ENCODE results near the gene SEM1.
"Not testable (repeated sequence)": the region's sequence is repeated elsewhere in the genome, so short reads cannot be mapped to it uniquely, and the experiment has no call there.

SEM1 gene

GRCh38 chr7:96699219-96699871, 10.3 kb downstream of the SEM1 start:
- DNase-seq = no peak
- H3K36me3 ChIP-seq (replicated peaks) = no peaks in the 10 kb centered on the region
- no peak for TF ChIP-seq CTCF (IDR thresholded peaks at IDR 0.05; ENCODE audit: low read depth, low read length, missing control alignments)
- H3K4me3 ChIP-seq (ENCODE audit: low read depth, low read length) = no peak overlapping the region
- no peaks in the 10 kb centered on the region for H3K27me3 ChIP-seq (replicated peaks)
- in situ Hi-C loops (cut with HindIII; ENCODE audit: low pct_ligation_motif_present, low sequenced_read_pairs) = no loop called here
- H3K27ac ChIP-seq = no peak overlapping the region

- H3K4me3 ChIP-seq (ENCODE audit: low read depth, low read length); in situ Hi-C loops (cut with HindIII; ENCODE audit: low pct_ligation_motif_present, low sequenced_read_pairs); H3K27ac ChIP-seq; H3K27me3 ChIP-seq (replicated peaks); H3K36me3 ChIP-seq (replicated peaks); DNase-seq: not testable (repeated sequence)
Observed at GRCh38 chr7:96698449-96698848, 11.2 kb downstream of the SEM1 start.

- H3K4me3 ChIP-seq (ENCODE audit: low read depth, low read length) = no peak overlapping the region
- TF ChIP-seq CTCF (IDR thresholded peaks at IDR 0.05; ENCODE audit: low read depth, low read length, missing control alignments) = no peak
- H3K27ac ChIP-seq = no peak overlapping the region
- no peaks in the 10 kb centered on the region for H3K27me3 ChIP-seq (replicated peaks)
- in situ Hi-C loops (cut with HindIII; ENCODE audit: low pct_ligation_motif_present, low sequenced_read_pairs) = no loop called here
- DNase-seq = no peak
- H3K36me3 ChIP-seq (replicated peaks) = no peaks in the 10 kb centered on the region
Observed at GRCh38 chr7:96697822-96698221, 11.8 kb downstream of the SEM1 start.

- no peak for TF ChIP-seq CTCF (IDR thresholded peaks at IDR 0.05; ENCODE audit: low read depth, low read length, missing control alignments)
- Histone ChIP-seq H3K27me3 (replicated peaks) (no peaks in the 10 kb centered on the region), H3K36me3 (replicated peaks) (no peaks in the 10 kb centered on the region), H3K4me3 (ENCODE audit: low read depth, low read length) (no peak overlapping the region), H3K27ac (no peak overlapping the region)
- in situ Hi-C loops (cut with HindIII; ENCODE audit: low pct_ligation_motif_present, low sequenced_read_pairs) = no loop called here
- DNase-seq = no peak
Observed at GRCh38 chr7:96695581-96695980, 14.1 kb downstream of the SEM1 start.

- H3K36me3 ChIP-seq (replicated peaks) = no peaks in the 10 kb centered on the region
- no peak overlapping the region for H3K27ac ChIP-seq
- in situ Hi-C loops (cut with HindIII; ENCODE audit: low pct_ligation_motif_present, low sequenced_read_pairs) = no loop called here
- H3K27me3 ChIP-seq (replicated peaks) = no peaks in the 10 kb centered on the region
- no peak for TF ChIP-seq CTCF (IDR thresholded peaks at IDR 0.05; ENCODE audit: low read depth, low read length, missing control alignments)
- no peak overlapping the region for H3K4me3 ChIP-seq (ENCODE audit: low read depth, low read length)
- DNase-seq = no peak
Observed at GRCh38 chr7:96694082-96694481, 15.6 kb downstream of the SEM1 start.

- DNase-seq = no peak
- H3K36me3 ChIP-seq (replicated peaks) = peaks cover 2% of the 10 kb centered on the region
- no peak overlapping the region for H3K4me3 ChIP-seq (ENCODE audit: low read depth, low read length)
- H3K27ac ChIP-seq = no peak overlapping the region
- H3K27me3 ChIP-seq (replicated peaks) = no peaks in the 10 kb centered on the region
- in situ Hi-C loops (cut with HindIII; ENCODE audit: low pct_ligation_motif_present, low sequenced_read_pairs) = no loop called here
- TF ChIP-seq CTCF (IDR thresholded peaks at IDR 0.05; ENCODE audit: low read depth, low read length, missing control alignments) = no peak
Observed at GRCh38 chr7:96691702-96692101, 17.9 kb downstream of the SEM1 start.
